GM21390 (cell line): Measurements from ENCODE around the gene ETV4.
"Not testable (repeated sequence)": the region's sequence is repeated elsewhere in the genome, so short reads cannot be mapped to it uniquely, and the experiment has no call there.

Experiments used
- ATAC-seq: cut with Tn5 transposase; IDR thresholded peaks from one replicate; pipeline ENCODE4 v1.9.1; 2021; ENCODE audit not compliant: unreplicated experiment

The ETV4 gene

GRCh38 chr17:43517615-43518386 lies 28.3 kb downstream of the ETV4 start:
- no peak for ATAC-seq

GRCh38 chr17:43517161-43517560 lies 29.0 kb downstream of the ETV4 start:
- no peak for ATAC-seq

- no peak for ATAC-seq
Measured at GRCh38 chr17:43515656-43516055, 30.5 kb downstream of the ETV4 start.

- not testable (repeated sequence) for ATAC-seq
Measured at GRCh38 chr17:43511199-43511598, 34.9 kb downstream of the ETV4 start.

- not testable (repeated sequence) for ATAC-seq
Measured at GRCh38 chr17:43509440-43509839, 36.7 kb downstream of the ETV4 start.

GRCh38 chr17:43490621-43491020 lies 55.5 kb downstream of the ETV4 start:
- ATAC-seq, result no peak

GRCh38 chr17:43483674-43484551 lies 62.2 kb downstream of the ETV4 start, which contains the start of gene DHX8:
TSS of gene DHX8 (plus strand) at chr17:43483975. CDS start at chr17:43484038, 63 bp downstream.
- peak; percentile 92 for ATAC-seq

- no peak for ATAC-seq
Measured at GRCh38 chr17:43482103-43483012, 63.8 kb downstream of the ETV4 start.

- no peak for ATAC-seq
Measured at GRCh38 chr17:43479948-43480347, 66.2 kb downstream of the ETV4 start.
